NCI-H1436 treated with DMSO at 0.1 percent for 48 hours (cell line): ENCODE results near the gene GGTLC3.
"Not testable (repeated sequence)": the region's sequence is repeated elsewhere in the genome, so short reads cannot be mapped to it uniquely, and the experiment has no call there.

Experiments used
- DNase-seq: peaks from one replicate; lab custom pipeline; 2025; lab: John Stamatoyannopoulos, UW

Gene GGTLC3

DNA sequence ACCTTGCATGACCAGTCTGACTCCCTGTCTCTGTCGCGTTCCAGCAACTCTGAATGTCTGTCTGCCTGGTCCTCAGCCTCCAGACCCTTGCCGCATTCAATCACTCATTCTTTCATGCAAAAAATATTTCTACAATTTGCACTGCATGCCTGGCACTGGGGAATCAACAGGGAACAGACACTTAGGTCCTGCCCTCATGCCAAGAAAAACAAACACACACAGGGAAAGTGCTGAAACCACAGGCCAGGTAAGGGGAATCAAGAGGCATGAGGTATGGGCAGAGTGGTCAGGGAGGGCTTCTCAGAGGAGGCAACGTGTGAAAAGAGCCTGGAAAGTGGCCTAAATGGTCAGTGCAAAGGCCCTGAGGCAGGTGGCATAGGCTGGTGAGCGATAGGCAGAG lies at the start of gene GGTLC3:
GGTLC3 (minus strand) TSS at position 101 of the 400 bp plus-strand sequence. CDS start 264 bp downstream, outside the sequence.
- not testable (repeated sequence) for DNase-seq

DNA sequence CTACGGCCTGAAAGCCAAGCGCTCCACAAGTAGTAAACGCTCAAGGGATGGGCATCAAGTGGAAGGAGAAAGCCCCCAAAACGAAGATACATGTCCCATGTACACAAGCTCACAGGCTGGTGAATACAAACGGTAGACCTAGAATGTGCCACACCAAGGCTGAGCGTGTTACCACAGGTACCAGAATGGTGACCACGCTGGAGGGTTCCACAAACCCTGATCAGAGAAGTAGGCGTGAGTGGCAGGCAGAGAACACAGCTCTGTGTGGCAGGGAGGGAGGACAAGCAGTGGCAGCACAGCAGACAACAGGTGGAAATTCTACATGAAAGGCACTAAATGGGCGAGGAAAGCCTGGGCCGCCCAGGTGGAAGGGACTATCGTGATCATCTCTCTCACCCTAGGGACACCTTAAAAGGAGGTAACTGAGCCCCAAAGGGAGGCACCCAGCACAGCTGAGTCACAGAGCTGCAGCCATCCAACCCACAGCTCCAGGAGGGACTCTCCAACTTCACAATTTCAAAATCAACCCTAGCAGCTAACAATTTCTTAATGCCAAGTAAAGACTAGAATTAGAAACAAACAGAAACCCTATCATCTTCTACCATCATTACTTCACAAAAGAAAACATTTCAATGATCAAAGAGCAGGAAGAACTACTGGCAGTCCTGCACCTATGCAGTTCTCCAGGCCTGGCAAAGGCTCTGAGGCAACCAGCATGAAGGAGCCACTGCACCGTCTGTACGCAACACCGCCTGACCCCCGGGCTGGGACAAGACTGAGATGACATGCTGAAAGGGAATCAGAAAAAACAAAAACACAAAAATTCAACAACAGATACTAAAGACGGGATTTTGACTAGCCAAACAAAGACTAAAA lies 42.4 kb upstream of the GGTLC3 start:
- DNase-seq, result not testable (repeated sequence)

- DNase-seq, result not testable (repeated sequence)
Observed at GRCh38 chr22:18558939-18559338, 41.0 kb upstream of the GGTLC3 start.

DNA sequence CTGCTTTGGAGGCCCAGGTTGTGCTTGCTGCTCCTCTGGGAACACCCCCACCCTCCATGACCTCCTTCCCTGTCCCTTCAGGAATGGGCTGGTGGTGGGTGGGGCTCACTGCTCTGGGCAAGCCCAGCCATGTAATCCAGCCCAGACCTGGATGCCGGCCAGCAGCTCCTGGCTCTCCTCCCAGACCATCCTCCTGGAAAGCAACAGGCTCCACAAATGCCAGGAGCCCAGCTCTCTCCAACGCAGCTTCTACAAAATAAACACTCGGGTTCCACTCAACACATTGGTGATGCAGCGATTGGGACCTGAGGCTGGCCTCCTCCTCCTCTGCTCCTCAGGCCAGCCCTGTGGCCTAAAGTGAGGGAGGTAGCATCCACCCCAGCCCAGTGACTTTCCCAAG lies 40.6 kb upstream of the GGTLC3 start:
- not testable (repeated sequence) for DNase-seq

- not testable (repeated sequence) for DNase-seq
Observed at GRCh38 chr22:18554280-18555256, 36.6 kb upstream of the GGTLC3 start.

GRCh38 chr22:18552839-18553597 lies 35.1 kb upstream of the GGTLC3 start:
- not testable (repeated sequence) for DNase-seq

- not testable (repeated sequence) for DNase-seq
Observed at GRCh38 chr22:18551046-18551445, 33.1 kb upstream of the GGTLC3 start.

- not testable (repeated sequence) for DNase-seq
Observed at GRCh38 chr22:18549458-18550179, 31.7 kb upstream of the GGTLC3 start.

- DNase-seq, result not testable (repeated sequence)
Observed at GRCh38 chr22:18544615-18545014, 26.7 kb upstream of the GGTLC3 start.

- not testable (repeated sequence) for DNase-seq
Observed at GRCh38 chr22:18543400-18543799, 25.4 kb upstream of the GGTLC3 start.

GRCh38 chr22:18539994-18540393 lies 22.0 kb upstream of the GGTLC3 start:
- DNase-seq, result not testable (repeated sequence)

DNA sequence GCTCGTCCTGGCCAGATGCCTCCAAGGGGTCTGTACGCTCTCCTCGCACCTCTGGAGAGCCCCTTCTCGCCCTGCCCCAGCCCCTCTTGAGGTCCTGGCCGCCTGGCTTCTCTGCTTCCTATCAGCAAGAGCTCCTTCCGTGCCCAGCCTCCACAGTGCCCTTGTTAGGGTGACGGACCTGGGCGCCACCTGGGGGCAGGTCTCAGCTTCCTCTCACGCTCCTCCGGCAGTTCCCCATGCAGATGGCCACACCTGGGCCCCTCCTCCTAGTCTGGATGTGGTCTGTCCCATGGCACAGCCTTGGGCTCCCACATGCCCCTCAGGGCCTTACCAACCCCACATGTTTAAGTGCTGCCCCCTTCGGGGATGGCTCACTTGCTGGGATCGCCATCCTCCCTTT lies 16.4 kb upstream of the GGTLC3 start:
- DNase-seq, result not testable (repeated sequence)

- not testable (repeated sequence) for DNase-seq
Observed at GRCh38 chr22:18533633-18534032, 15.7 kb upstream of the GGTLC3 start.

- DNase-seq, result not testable (repeated sequence)
Observed at GRCh38 chr22:18529416-18530145, 11.6 kb upstream of the GGTLC3 start.

GRCh38 chr22:18528597-18529415 lies 10.8 kb upstream of the GGTLC3 start:
- not testable (repeated sequence) for DNase-seq

- DNase-seq, result not testable (repeated sequence)
Observed at GRCh38 chr22:18527752-18528596, 10.0 kb upstream of the GGTLC3 start, which contains the start of gene TMEM191B. TSS of gene TMEM191B (plus strand) at chr22:18527802. CDS start at chr22:18527981, 179 bp downstream.

GRCh38 chr22:18523328-18523727 lies 5.4 kb upstream of the GGTLC3 start:
- not testable (repeated sequence) for DNase-seq

- DNase-seq, result not testable (repeated sequence)
Observed at GRCh38 chr22:18522762-18523161, 4.8 kb upstream of the GGTLC3 start.
